Ovary (tissue), 9 donors: ENCODE data around the gene ENPP5. TPM values are rescaled to one million over a fixed set of nuclear protein-coding genes. Genes with fewer than 3 reads are reported as not detected.

Experiments used
- DNase-seq, 5 donors: peaks; one replicate each; pipeline ENCODE4 v3.0.0-alpha.2; 2019 to 2020
- H3K27ac ChIP-seq, 2 donors: fragments of 200-600 bp; one replicate each; pipeline versions ENCODE4 v1.5.1 to v1.8.0; 2019 to 2022
- H3K27me3 ChIP-seq: fragments of 200-600 bp; one replicate; pipeline ENCODE4 v1.8.0; 2022
- H3K36me3 ChIP-seq: fragments of 200-600 bp; sonication (generic); one replicate; pipeline ENCODE4 v1.5.1; 2019
- H3K4me1 ChIP-seq: one replicate; pipeline ENCODE4 v1.8.1; 2013; ENCODE audit warnings: mild to moderate bottlenecking, moderate library complexity; ENCODE audit not compliant: insufficient read depth
- H3K4me3 ChIP-seq: fragments of 200-600 bp; sonication (generic); one replicate; pipeline ENCODE4 v1.5.1; 2017
- H3K9me3 ChIP-seq, 2 donors: fragments of 200-600 bp in 1 of 2; sonication (generic) in 1 of 2; one replicate each; pipeline versions ENCODE4 v1.5.1 to v1.8.1; 2013 to 2019; ENCODE audit warnings: mild to moderate bottlenecking in 1 of 2, moderate library complexity in 1 of 2
- CTCF ChIP-seq, 3 donors: fragments of 450-650 bp in 2 of 3; fragments of 200-600 bp in 1 of 3; IDR thresholded peaks; one replicate each; pipeline versions ENCODE4 v1.5.1 to v1.8.0; 2016 to 2022; ENCODE audit warnings: antibody characterized with exemption in 3 of 3, mild to moderate bottlenecking in 1 of 3
- EP300 ChIP-seq: sonication (generic); formaldehyde crosslinking; IDR thresholded peaks from one replicate; pipeline ENCODE4 v1.6.1; 2017; ENCODE audit warnings: antibody characterized with exemption
- POLR2A ChIP-seq: fragments of 450-650 bp; IDR thresholded peaks from one replicate; pipeline ENCODE4 v1.6.1; 2017; ENCODE audit warnings: antibody characterized with exemption, mild to moderate bottlenecking, moderate library complexity
- WGBS, 3 donors: extraction: QIAGEN DNeasy Blood & Tissue Kit in 1 of 3; methylation state at CpG; one replicate each; pipeline versions ENCODE4 v1.1.5 to v1.1.7; 2013 to 2017; 5-methylcytosine and 5-hydroxymethylcytosine counted together
- intact Hi-C, 4 donors: fragments of 100-400 bp; cut with DNase I; formaldehyde crosslinking; loops; one replicate each; pipeline versions ENCODE4 v1.11.0 to v1.15.1; 2022 to 2023
- polyA plus RNA-seq, 2 donors: library from polyadenylated mRNA; stranded (reverse); fragments of 200-250 nt in 1 of 2; fragments of 350-450 nt in 1 of 2; fragmentation: Illumina TruSeq in 1 of 2; extraction: RNeasy Lipid Tissue Mini Kit (QIAGEN cat#74804) in 1 of 2; gene quantifications; one replicate each; pipeline ENCODE4 v1.2.3, GENCODE V29; 2013 to 2014
- total RNA-seq, 7 donors: library from RNA; depleted of rRNA in 2 of 7; stranded (reverse); fragments of >200 nt in 2 of 7; fragmentation: NEBNext Ultra II Directional in 3 of 7; extraction: Animal tissue kit (Norgen Biotek cat#: 25700) in 3 of 7; gene quantifications; one replicate each; pipeline versions ENCODE4 v1.1.0 to v1.2.4, GENCODE V29; 2016 to 2023
- donor health status: DM: no; HTN: no; CAD: no; lungs with moderate emphysema.
- donor health status: DM: no; HTN: no; CAD: no.
- donor health status: Bipolar disorder and iron deficiency.
- donor health status: DM: yes; HTN: yes; CAD: no.
- donor health status: DM: no; HTN: no; CAD: no.
- donor health status: DM: yes; HTN: yes; CAD: no.

The ENPP5 gene
- total and polyA plus RNA-seq, 9 donors: 4.5 to 12.2 (median 8.2) TPM

GRCh38 chr6:46203391-46204177 is 32.8 kb upstream of the ENPP5 start:
- H3K27ac ChIP-seq: no peak overlapping the region
- H3K27me3 ChIP-seq: no peaks in the 10 kb centered on the region
- H3K36me3 ChIP-seq: no peaks in the 10 kb centered on the region
- WGBS, 3 donors: 46 to 49% (median 48%) methylated on average over 2 of the region's 2 CpGs
- H3K9me3 ChIP-seq: no peaks in the 10 kb centered on the region
- no peak for DNase-seq
- H3K4me3 ChIP-seq: no peak overlapping the region
- no peaks in the 10 kb centered on the region for H3K4me1 ChIP-seq
- intact Hi-C loops: no loop called here
- TF ChIP-seq EP300: no peak

- Histone ChIP-seq H3K27me3 (no peaks in the 10 kb centered on the region), H3K9me3 (no peaks in the 10 kb centered on the region), H3K4me1 (no peaks in the 10 kb centered on the region), H3K4me3 (no peak overlapping the region), H3K27ac (no peak overlapping the region), H3K36me3 (no peaks in the 10 kb centered on the region)
- intact Hi-C loops: no loop called here
- TF ChIP-seq CTCF (IDR thresholded peaks at IDR 0.05): no peak
- no peak for TF ChIP-seq EP300
- no peak for TF ChIP-seq POLR2A
- 83 to 84% (median 84%) methylated on average over 4 of the region's 4 CpGs for WGBS, 3 donors
- no peak for DNase-seq
Observed at GRCh38 chr6:46201702-46202101, 30.9 kb upstream of the ENPP5 start.

GRCh38 chr6:46199387-46199786 is 28.6 kb upstream of the ENPP5 start:
- intact Hi-C loops: no loop called here
- Histone ChIP-seq H3K4me1 (no peaks in the 10 kb centered on the region), H3K4me3 (no peak overlapping the region), H3K9me3 (no peaks in the 10 kb centered on the region), H3K27ac (no peak overlapping the region), H3K27me3 (no peaks in the 10 kb centered on the region), H3K36me3 (no peaks in the 10 kb centered on the region)
- no peak for DNase-seq
- TF ChIP-seq EP300: no peak
- TF ChIP-seq POLR2A: no peak
- TF ChIP-seq CTCF (IDR thresholded peaks at IDR 0.05): no peak
- 50 to 72% (median 61%) methylated on average over 5 of the region's 5 CpGs for WGBS, 3 donors

- 37 to 39% (median 37%) methylated on average over 1 of the region's 1 CpG for WGBS, 3 donors
- Histone ChIP-seq H3K27me3 (no peaks in the 10 kb centered on the region), H3K4me3 (no peak overlapping the region), H3K9me3 (no peaks in the 10 kb centered on the region), H3K27ac (no peak overlapping the region), H3K4me1 (peaks cover 2% of the 10 kb centered on the region), H3K36me3 (no peaks in the 10 kb centered on the region)
- TF ChIP-seq EP300 (no peak), POLR2A (no peak), CTCF (IDR thresholded peaks at IDR 0.05) (no peak)
- intact Hi-C loops: no loop called here
- DNase-seq: no peak
Observed at GRCh38 chr6:46191961-46192360, 21.2 kb upstream of the ENPP5 start.

GRCh38 chr6:46190889-46191288 is 20.1 kb upstream of the ENPP5 start:
- TF ChIP-seq CTCF (IDR thresholded peaks at IDR 0.05) (no peak), POLR2A (no peak), EP300 (no peak)

More at GRCh38 chr6:46190889-46191288, 20.1 kb upstream of the ENPP5 start:
- DNase-seq: no peak
- intact Hi-C loops: no loop called here
- Histone ChIP-seq H3K27me3 (no peaks in the 10 kb centered on the region), H3K9me3 (no peaks in the 10 kb centered on the region), H3K36me3 (no peaks in the 10 kb centered on the region), H3K4me1 (peaks cover 3% of the 10 kb centered on the region), H3K4me3 (no peak overlapping the region), H3K27ac (no peak overlapping the region)
- WGBS, 3 donors: 80 to 92% (median 84%) methylated on average over 4 of the region's 4 CpGs
